ENCODE results near the gene ACAA1. TPM values are rescaled to one million over a fixed set of nuclear protein-coding genes. Genes with fewer than 3 reads are reported as not detected.

ACAA1 gene
- total and polyA plus RNA-seq, 9 of the 15 experiments (the other 6 are each of a cell fraction or from before 2014, with no cell fraction given) = 4.0 to 88.9 (median 57.2) TPM

DNA sequence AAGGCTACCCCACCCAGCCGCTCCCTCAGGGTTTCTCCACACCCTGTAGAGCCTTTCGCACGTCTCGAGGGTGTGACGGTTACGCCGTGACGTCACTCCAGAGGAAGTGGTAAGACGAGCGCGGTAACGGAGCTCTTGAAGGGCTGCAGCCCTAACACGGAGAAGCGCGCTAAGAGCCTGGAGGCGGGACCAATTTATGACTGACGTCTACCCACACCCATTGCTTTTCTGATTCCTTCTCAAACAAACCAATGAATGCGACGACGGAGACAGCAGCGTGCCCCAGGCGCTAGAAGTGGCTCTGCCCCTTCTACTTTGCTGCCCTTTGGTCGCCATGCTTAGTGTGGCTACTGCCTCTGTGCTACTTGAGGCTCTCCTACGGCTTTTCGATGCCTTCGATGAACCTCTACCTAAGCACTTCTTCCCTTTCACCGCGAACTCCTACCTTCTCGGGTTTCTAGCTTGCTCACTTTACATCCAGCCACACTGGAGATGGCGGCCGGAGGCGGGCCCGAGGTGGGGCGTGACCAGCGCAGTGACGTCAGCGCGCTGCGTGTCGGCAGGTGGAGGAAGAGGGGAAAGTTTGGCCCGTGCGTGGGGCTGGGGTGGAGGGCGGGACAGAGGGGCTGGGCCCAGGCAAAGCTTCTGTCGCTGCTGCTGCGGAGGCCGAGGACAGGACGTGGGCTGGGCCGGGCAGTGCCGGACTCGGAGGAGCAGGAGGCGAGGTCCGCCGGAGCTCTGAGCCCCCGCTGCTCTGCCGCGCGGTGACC lies 28.2 kb upstream of the ACAA1 start, which contains the start of gene OXSR1 (continued):
- TF ChIP-seq SUPT5H (IDR thresholded peaks at IDR 0.05) (peak; percentile 89), CEBPG (CRISPR knock-in tag; IDR thresholded peaks at IDR 0.05) (0 out of 2 replicates have a peak, but pooled peaks have one; percentile 24), CEBPG (tag; conservative IDR thresholded peaks at IDR 0.05 in 1 of 2, IDR thresholded peaks at IDR 0.05 in 1 of 2) (no peak), RUNX1 (IDR thresholded peaks at IDR 0.05; ENCODE audit: low read depth) (0 out of 2 replicates have a peak, but pooled peaks have one; percentile 11), C11orf30 (IDR thresholded peaks at IDR 0.05; ENCODE audit: low read depth) (peak; percentile 13; the same call in 1 of the 2 replicates), RAD51 (IDR thresholded peaks at IDR 0.05; ENCODE audit: borderline replicate concordance, low read depth) (0 out of 2 replicates have a peak, but pooled peaks have one; percentile 57), POU5F1 (IDR thresholded peaks at IDR 0.05; ENCODE audit: borderline replicate concordance, low read depth, low read length, partially characterized antibody) (no peak), EHMT2 (IDR thresholded peaks at IDR 0.05) (no peak), KLF6 (CRISPR knock-in tag; IDR thresholded peaks at IDR 0.05; ENCODE audit: borderline replicate concordance) (no peak), CHD4 (IDR thresholded peaks at IDR 0.05; ENCODE audit: insufficient read depth, insufficient replicate concordance, low read depth, low read length, poor library complexity, severe bottlenecking) (no peak), SAFB (IDR thresholded peaks at IDR 0.05; ENCODE audit: borderline replicate concordance, low read depth, low read length) (peak; percentile 84)
- TF ChIP-seq, protein P1, sequence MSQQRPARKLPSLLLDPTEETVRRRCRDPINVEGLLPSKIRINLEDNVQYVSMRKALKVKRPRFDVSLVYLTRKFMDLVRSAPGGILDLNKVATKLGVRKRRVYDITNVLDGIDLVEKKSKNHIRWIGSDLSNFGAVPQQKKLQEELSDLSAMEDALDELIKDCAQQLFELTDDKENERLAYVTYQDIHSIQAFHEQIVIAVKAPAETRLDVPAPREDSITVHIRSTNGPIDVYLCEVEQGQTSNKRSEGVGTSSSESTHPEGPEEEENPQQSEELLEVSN (IDR thresholded peaks at IDR 0.05; ENCODE audit: borderline replicate concordance in 1 of 2, extremely low read depth in 1 of 2, insufficient read depth in 1 of 2, insufficient read length in 1 of 2, low read depth in 1 of 2, low read length in 1 of 2, poor library complexity in 1 of 2, severe bottlenecking in 1 of 2) = peak; percentile 89 to 90
- TF ChIP-seq, protein P2, sequence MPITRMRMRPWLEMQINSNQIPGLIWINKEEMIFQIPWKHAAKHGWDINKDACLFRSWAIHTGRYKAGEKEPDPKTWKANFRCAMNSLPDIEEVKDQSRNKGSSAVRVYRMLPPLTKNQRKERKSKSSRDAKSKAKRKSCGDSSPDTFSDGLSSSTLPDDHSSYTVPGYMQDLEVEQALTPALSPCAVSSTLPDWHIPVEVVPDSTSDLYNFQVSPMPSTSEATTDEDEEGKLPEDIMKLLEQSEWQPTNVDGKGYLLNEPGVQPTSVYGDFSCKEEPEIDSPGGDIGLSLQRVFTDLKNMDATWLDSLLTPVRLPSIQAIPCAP (CRISPR knock-in tag; IDR thresholded peaks at IDR 0.05; ENCODE audit: borderline replicate concordance) = no peak
- TF ChIP-seq, protein P3, sequence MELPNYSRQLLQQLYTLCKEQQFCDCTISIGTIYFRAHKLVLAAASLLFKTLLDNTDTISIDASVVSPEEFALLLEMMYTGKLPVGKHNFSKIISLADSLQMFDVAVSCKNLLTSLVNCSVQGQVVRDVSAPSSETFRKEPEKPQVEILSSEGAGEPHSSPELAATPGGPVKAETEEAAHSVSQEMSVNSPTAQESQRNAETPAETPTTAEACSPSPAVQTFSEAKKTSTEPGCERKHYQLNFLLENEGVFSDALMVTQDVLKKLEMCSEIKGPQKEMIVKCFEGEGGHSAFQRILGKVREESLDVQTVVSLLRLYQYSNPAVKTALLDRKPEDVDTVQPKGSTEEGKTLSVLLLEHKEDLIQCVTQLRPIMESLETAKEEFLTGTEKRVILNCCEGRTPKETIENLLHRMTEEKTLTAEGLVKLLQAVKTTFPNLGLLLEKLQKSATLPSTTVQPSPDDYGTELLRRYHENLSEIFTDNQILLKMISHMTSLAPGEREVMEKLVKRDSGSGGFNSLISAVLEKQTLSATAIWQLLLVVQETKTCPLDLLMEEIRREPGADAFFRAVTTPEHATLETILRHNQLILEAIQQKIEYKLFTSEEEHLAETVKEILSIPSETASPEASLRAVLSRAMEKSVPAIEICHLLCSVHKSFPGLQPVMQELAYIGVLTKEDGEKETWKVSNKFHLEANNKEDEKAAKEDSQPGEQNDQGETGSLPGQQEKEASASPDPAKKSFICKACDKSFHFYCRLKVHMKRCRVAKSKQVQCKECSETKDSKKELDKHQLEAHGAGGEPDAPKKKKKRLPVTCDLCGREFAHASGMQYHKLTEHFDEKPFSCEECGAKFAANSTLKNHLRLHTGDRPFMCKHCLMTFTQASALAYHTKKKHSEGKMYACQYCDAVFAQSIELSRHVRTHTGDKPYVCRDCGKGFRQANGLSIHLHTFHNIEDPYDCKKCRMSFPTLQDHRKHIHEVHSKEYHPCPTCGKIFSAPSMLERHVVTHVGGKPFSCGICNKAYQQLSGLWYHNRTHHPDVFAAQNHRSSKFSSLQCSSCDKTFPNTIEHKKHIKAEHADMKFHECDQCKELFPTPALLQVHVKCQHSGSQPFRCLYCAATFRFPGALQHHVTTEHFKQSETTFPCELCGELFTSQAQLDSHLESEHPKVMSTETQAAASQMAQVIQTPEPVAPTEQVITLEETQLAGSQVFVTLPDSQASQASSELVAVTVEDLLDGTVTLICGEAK (IDR thresholded peaks at IDR 0.05) = peak; percentile 93
- TF ChIP-seq, protein P3 (CRISPR knock-in tag; IDR thresholded peaks at IDR 0.05) = no peak

Measured in K562 (cell line).